SKM-1 (cell line): ENCODE data around the gene MSLN.

Experiments used
- DNase-seq: peaks from one replicate; lab custom pipeline; 2025; ENCODE audit not compliant: unreplicated experiment; lab: John Stamatoyannopoulos, UW

MSLN gene

DNA sequence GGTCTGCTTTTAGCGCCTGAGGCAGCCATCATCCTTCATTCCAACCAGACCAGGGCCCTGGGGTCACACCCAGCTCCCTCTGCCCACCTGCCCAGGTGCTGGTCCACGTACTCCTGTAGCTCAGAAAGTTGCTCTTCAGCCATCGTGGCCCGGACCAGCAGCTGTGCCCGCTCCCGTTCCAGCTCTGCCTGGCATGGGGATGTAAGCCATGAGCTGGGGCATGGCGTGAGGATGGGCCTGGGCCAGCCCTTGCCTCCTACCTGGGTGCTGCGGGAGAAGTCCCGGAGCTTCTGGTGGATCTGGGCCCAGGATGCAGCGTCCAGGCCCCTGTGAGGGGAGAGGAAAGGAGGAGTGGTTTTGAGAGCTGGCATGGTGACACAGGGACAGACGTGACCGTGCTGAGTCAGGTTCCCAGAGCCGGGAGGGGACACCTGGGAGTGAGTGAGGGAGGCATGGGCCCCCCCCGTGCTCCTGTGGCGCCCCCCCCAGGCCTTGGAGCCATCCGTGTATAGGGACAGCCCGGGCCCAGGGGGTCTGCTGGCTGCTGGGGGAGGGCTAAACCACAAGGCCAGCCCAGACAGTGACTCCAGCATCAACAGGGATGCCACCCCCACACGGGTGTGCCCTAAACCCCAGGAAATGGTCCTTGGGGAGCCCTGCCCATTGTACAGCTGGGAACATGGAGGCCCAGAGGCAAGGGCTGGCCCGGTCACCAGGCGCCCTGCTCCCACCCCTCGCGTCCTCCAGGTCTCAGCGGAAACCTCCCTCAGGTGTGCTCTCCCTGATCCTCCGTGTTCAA lies 37.5 kb upstream of the MSLN start:
- DNase-seq: no peak

- no peak for DNase-seq
Observed at GRCh38 chr16:723695-724094, 36.8 kb upstream of the MSLN start.

- DNase-seq: no peak
Observed at GRCh38 chr16:724188-725040, 36.1 kb upstream of the MSLN start.

DNA sequence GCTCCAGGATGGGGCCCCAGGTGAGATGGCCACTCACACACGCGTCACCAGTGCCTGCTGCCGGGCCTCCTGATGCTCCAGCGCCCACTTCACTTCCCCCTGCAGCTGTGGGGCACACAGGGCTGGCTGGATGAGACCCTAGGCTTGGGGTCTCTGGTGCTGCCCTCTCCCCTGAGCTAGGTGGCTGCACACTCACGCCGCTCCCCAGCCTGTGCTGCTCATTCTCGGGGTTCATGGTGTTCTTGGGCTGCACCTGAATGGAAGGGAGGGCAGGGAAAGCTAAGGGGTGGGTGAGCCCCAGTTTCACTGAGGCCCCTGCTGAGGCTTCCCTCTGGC lies 35.5 kb upstream of the MSLN start:
- DNase-seq: no peak

GRCh38 chr16:725463-726187 lies 34.9 kb upstream of the MSLN start:
- DNase-seq: no peak

GRCh38 chr16:726188-726437 lies 34.4 kb upstream of the MSLN start:
- no peak for DNase-seq

DNA sequence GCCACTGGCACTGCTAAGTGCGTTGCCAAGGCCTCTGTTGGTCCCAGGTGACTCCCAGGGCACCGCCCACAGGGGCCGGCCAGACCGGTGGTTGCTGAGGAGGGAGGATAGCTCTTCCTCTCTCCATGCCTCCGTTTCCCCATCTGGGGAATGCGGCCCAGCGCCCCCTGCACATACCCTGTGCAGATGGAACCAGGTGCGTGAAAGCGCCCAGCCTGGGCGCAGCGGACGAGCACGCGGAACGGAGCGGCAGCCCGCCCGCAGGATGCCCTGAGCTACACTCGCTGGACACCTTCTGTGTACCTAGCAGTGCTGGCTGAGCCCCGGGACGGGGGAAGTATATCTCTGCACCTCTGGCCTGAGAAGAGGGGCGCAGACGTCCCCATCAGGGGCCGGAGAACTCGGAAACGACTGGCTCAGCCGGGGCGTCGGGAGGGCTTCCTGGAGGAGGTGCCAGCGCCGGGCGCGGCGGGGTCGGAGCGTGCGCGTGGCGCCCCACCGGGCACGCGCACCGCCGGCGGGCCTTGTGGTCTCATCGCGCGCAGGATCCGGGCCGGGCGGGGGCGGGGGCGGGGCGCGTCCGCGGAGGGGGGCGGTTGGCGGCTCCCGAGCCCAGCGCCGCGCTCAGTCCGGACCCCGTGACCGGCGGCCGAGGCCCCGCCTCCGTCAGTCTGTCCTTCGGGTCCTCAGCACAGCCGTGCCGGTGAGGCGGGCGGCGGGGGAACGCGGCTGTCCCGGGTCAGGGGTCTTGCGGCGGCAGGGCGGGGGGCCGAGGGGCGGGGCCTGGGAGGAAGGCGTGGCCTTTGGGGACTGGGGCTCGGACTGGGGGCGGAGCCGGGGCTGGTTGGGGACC lies 33.9 kb upstream of the MSLN start, which contains the start of the genes CCDC78 and HAGHL:
Gene CCDC78, minus strand, starts transcription at position 6 of the 853 bp plus-strand sequence. CDS start 76 bp downstream, outside the sequence.
Gene HAGHL, plus strand, starts transcription at position 669 of the 853 bp plus-strand sequence. CDS start 404 bp downstream, outside the sequence.
- DNase-seq: no peak

- DNase-seq: no peak
Observed at GRCh38 chr16:727291-727977, 33.1 kb upstream of the MSLN start.

GRCh38 chr16:728131-728889 lies 32.2 kb upstream of the MSLN start:
- DNase-seq: no peak

DNA sequence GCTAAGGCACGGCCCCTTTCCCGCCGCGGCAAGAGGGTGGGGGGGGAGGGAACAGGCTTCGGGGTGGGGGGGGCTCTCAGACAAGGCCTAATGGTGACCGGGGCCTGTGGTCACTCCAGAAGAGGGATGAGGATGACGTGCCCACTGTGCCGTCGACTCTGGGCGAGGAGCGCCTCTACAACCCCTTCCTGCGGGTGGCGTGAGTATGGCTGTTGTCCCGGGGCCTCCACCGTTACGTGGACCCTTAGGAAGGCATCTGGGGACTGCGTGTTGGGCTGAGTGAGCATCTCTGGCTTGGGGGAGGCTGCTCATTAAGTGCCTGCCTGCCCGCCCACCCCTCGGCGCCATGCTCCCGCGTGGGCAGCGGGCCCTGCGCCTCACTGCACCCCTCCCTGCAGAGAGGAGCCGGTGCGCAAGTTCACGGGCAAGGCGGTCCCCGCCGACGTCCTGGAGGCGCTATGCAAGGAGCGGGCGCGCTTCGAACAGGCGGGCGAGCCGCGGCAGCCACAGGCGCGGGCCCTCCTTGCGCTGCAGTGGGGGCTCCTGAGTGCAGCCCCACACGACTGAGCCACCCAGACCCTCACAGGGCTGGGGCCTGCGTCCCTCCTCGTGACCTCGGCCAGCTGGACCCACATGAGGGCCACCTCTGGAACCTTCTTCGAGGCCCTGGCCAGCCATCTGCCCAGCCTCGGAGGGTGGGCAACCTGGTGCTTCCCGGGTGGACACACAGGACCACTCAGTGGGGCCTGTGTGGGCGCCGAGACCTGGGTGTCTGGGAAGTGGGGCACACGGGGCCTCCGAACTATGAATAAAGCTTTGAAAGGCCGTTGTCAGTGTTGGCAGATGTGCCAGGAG lies 31.4 kb upstream of the MSLN start:
- no peak for DNase-seq

- DNase-seq: no peak
Observed at GRCh38 chr16:729768-730665, 30.5 kb upstream of the MSLN start.

DNA sequence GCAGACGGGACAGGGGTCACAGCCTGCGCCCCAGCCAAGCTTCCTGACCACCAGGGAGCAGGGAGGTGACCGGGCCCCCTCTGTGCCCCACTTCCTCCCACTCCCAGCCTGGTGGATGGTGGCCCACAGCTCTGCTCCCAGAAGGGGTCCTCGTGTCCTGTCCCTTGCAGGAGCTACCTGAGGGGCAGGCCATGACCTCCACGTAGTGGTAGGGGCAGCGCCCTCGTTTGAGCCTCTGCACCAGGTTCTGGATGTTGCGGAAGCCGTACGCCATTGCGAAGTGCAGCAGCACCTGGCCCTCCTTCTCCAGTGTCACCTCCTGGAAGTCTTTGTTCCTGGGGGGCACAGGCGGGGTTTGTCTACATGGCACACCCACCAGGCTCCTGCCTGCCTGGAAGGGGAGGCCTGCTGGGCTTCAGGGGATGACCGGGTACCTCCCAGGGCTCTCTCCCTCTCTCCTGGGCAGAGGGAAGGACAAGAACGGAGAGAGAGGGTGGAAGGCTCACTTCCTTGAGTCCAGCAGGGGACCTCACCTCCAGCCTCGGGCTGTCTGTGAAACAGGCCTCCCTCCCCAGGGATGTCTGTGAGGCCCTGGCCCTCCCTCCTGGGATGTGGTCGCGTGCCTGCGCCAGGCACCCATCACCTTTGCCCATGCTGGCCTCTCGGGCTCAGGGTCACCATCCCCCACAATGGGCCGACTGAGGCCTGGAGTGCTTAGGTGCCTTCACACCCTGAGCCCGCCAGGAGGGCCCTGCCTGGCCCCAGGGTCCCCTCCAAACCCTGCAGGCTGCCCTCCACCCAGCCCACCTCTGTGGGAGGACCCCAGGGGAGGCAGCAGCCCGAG lies 29.6 kb upstream of the MSLN start:
- no peak for DNase-seq

GRCh38 chr16:732332-732731 lies 28.2 kb upstream of the MSLN start:
- DNase-seq: no peak

DNA sequence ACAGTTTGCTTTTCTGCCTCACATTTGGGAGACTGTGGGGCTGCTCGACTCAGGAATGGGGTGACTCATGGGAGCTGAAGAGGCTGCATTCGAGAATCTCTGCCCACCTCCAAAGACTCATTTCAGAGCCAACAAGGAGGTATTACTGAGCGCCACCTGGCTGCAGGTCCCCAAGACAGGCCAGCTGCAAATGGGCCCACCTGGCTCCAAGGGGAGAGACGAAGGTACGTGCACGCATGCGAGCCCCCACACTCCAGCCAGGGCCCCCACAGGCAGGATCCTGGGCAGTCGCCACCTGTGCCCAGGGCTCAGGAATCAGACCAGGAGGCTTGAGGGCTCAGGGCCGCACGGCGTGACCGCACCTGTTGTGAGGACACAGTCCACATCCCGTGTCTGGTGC lies 27.6 kb upstream of the MSLN start:
- no peak for DNase-seq

GRCh38 chr16:733382-734207 lies 26.9 kb upstream of the MSLN start:
- no peak for DNase-seq
